Liver (tissue), 9 donors: ENCODE measurements around the gene BSND. TPM values are rescaled to one million over a fixed set of nuclear protein-coding genes. Genes with fewer than 3 reads are reported as not detected.

Experiments
- DNase-seq: peaks from one replicate; pipeline ENCODE4 v3.0.0-alpha.2; 2017; ENCODE audit warnings: low spot score
- H3K27ac ChIP-seq, 2 donors: one replicate each; pipeline ENCODE4 v1.7.0; 2013; ENCODE audit warnings: inconsistent platforms in 2 of 2, low read length in 2 of 2, control low read depth in 1 of 2, low read depth in 1 of 2, mild to moderate bottlenecking in 1 of 2
- H3K27me3 ChIP-seq, 4 donors: one replicate each; pipeline versions ENCODE4 v1.6.1 to v1.7.0; 2013; ENCODE audit warnings: low read length in 3 of 4, inconsistent platforms in 1 of 4, mild to moderate bottlenecking in 1 of 4, moderate library complexity in 1 of 4; ENCODE audit not compliant: control insufficient read depth in 4 of 4, insufficient read depth in 4 of 4
- H3K36me3 ChIP-seq, 4 donors: one replicate each; pipeline versions ENCODE4 v1.6.1 to v1.7.0; 2013; ENCODE audit warnings: low read length in 3 of 4, mild to moderate bottlenecking in 3 of 4, low read depth in 1 of 4, moderate library complexity in 1 of 4; ENCODE audit not compliant: control insufficient read depth in 4 of 4, insufficient read depth in 3 of 4
- H3K4me1 ChIP-seq, 4 donors: one replicate each; pipeline versions ENCODE4 v1.6.1 to v1.7.0; 2013; ENCODE audit warnings: low read length in 3 of 4, mild to moderate bottlenecking in 3 of 4, moderate library complexity in 1 of 4; ENCODE audit not compliant: control insufficient read depth in 4 of 4, insufficient read depth in 4 of 4
- H3K4me3 ChIP-seq, 3 donors: one replicate each; pipeline versions ENCODE4 v1.6.1 to v1.7.0; 2013; ENCODE audit warnings: low read length in 3 of 3, control low read depth in 1 of 3, low read depth in 1 of 3, mild to moderate bottlenecking in 1 of 3
- H3K9ac ChIP-seq, 2 donors: one replicate each; pipeline ENCODE4 v1.7.0; 2013; ENCODE audit warnings: low read length in 2 of 2, mild to moderate bottlenecking in 2 of 2, moderate library complexity in 2 of 2, control low read depth in 1 of 2, low read depth in 1 of 2
- H3K9me3 ChIP-seq, 4 donors: one replicate each; pipeline versions ENCODE4 v1.6.1 to v1.7.0; 2013; ENCODE audit warnings: low read length in 3 of 4; ENCODE audit not compliant: control insufficient read depth in 4 of 4
- ATF3 ChIP-seq: IDR thresholded peaks from 2 replicates; pipeline ENCODE4 v1.6.1; 2016; ENCODE audit warnings: antibody characterized with exemption
- CTCF ChIP-seq: fragments of 150-350 bp; IDR thresholded peaks from 2 replicates; pipeline ENCODE4 v1.5.1; 2017; ENCODE audit warnings: improper control_type of control experiment, low read depth, low read length; ENCODE audit not compliant: missing input control
- EGR1 ChIP-seq, 2 donors: IDR thresholded peaks; 2 replicates each; pipeline ENCODE4 v1.6.1; 2016 to 2018; ENCODE audit warnings: antibody characterized with exemption in 2 of 2, low read depth in 2 of 2
- FOXA1 ChIP-seq: IDR thresholded peaks from 2 replicates; pipeline ENCODE4 v1.6.1; 2016; ENCODE audit warnings: antibody characterized with exemption
- FOXA2 ChIP-seq: IDR thresholded peaks from 2 replicates; pipeline ENCODE4 v1.6.1; 2016; ENCODE audit warnings: antibody characterized with exemption
- GABPA ChIP-seq, 2 donors: IDR thresholded peaks in 1 of 2; conservative IDR thresholded peaks in 1 of 2; 2 replicates each; pipeline ENCODE4 v1.6.1; 2016; ENCODE audit warnings: antibody characterized with exemption in 2 of 2, mild to moderate bottlenecking in 1 of 2, moderate library complexity in 1 of 2
- HNF4A ChIP-seq, 2 donors: conservative IDR thresholded peaks; 2 replicates each; pipeline ENCODE4 v1.6.1; 2016; ENCODE audit warnings: antibody characterized with exemption in 2 of 2, mild to moderate bottlenecking in 2 of 2
- HNF4G ChIP-seq: IDR thresholded peaks from 2 replicates; pipeline ENCODE4 v1.6.1; 2016; ENCODE audit warnings: antibody characterized with exemption
- JUND ChIP-seq, 2 donors: IDR thresholded peaks; 2 replicates each; pipeline ENCODE4 v1.6.1; 2016; ENCODE audit warnings: antibody characterized with exemption in 2 of 2
- NR2F2 ChIP-seq: IDR thresholded peaks from 2 replicates; pipeline ENCODE4 v1.6.1; 2016; ENCODE audit warnings: antibody characterized with exemption
- RAD21 ChIP-seq, 2 donors: IDR thresholded peaks; 2 replicates each; pipeline ENCODE4 v1.6.1; 2016; ENCODE audit warnings: antibody characterized with exemption in 2 of 2, mild to moderate bottlenecking in 2 of 2
- REST ChIP-seq: IDR thresholded peaks from 2 replicates; pipeline ENCODE4 v1.6.1; 2016; ENCODE audit warnings: antibody characterized with exemption, mild to moderate bottlenecking
- RXRA ChIP-seq, 2 donors: IDR thresholded peaks; 2 replicates each; pipeline ENCODE4 v1.6.1; 2017 to 2018; ENCODE audit warnings: antibody characterized with exemption in 2 of 2, mild to moderate bottlenecking in 1 of 2
- SP1 ChIP-seq: IDR thresholded peaks from 2 replicates; pipeline ENCODE4 v1.6.1; 2018; ENCODE audit warnings: antibody characterized with exemption, mild to moderate bottlenecking
- TAF1 ChIP-seq: conservative IDR thresholded peaks from 2 replicates; pipeline ENCODE4 v1.6.1; 2016; ENCODE audit warnings: antibody characterized with exemption, mild to moderate bottlenecking
- YY1 ChIP-seq: IDR thresholded peaks from 2 replicates; pipeline ENCODE4 v1.6.1; 2016; ENCODE audit warnings: antibody characterized with exemption, mild to moderate bottlenecking
- WGBS: extraction: QIAGEN DNeasy Blood & Tissue Kit; methylation state at CpG from one replicate; pipeline ENCODE4 v1.1.7; 2013; 5-methylcytosine and 5-hydroxymethylcytosine counted together
- polyA plus RNA-seq, 2 donors: library from polyadenylated mRNA; stranded (reverse) in 1 of 2; unstranded in 1 of 2; fragments of 200-250 nt in 1 of 2; fragments of >200 nt in 1 of 2; fragmentation: Nextera tagmentation in 1 of 2; extraction: Ambion mirVana in 1 of 2; gene quantifications; one replicate each; pipeline versions ENCODE4 v1.2.1 to v1.2.3, GENCODE V29; 2013 to 2015
- total RNA-seq, 2 donors: library from RNA; depleted of rRNA; stranded (reverse); fragments of >200 nt; gene quantifications; one replicate each; pipeline ENCODE4 v1.2.3, GENCODE V29; 2014
- TF ChIP-seq, protein P1 (sequence below): IDR thresholded peaks from 2 replicates; pipeline ENCODE4 v1.6.1; 2016; ENCODE audit warnings: antibody characterized with exemption
- TF ChIP-seq, protein P2 (sequence below): IDR thresholded peaks from 2 replicates; pipeline ENCODE4 v1.6.1; 2016; ENCODE audit warnings: antibody characterized with exemption
- donor health status: healthy.
- donor health status: healthy.
- donor health status: healthy.
- donor health status: healthy.
- donor health status: healthy.

The BSND gene
- total and polyA plus RNA-seq, 4 donors, result 0.14 TPM; not detected in 3

DNA sequence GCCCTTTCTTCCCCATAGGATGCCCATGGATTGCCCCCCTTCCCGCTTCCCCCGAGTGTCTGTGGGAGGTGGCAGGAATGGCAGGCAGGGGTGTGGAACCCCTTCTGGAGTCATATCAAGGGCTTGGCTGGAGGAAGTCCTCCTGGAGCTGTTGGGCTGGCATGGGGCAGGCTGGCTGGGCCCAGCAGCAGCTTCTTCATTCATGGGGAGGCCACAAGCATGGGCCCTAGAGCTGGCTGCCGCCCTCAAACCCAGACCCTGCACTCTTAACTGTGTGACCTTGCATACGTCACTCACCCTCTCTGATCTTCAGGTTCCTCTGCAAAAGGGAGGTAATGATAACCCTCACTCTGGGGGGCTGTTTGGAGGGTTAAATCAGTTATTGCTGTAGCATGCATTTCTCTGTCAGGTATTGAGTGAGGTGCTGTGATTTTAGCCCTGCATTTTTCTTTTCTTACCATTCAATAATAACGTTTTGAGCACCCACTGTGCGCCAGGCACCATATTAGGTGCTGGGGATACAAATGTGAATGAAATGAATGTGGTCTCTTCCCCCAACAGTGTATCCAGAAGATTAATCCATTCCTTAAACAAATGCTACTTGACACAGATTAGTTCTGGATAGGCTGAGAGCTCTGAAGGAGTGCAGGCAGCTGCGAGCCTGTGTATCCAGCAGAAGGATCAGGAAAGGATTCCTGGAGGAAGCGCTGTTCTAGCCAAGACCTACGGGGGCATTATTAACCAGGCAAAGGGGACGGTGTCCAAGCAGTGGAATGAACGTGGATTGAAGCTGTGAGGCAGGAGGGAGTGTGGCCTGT is 49.9 kb downstream of the BSND start:
- no peak for DNase-seq
- H3K9me3 ChIP-seq, result no peaks in the 10 kb centered on the region
- WGBS, result 88% methylated on average over 11 of the region's 11 CpGs
- peaks cover 31 to 97% (median 82%) of the 10 kb centered on the region in 4 donors for H3K4me1 ChIP-seq
- no peaks in the 10 kb centered on the region for H3K27me3 ChIP-seq
- H3K36me3 ChIP-seq, result peaks cover 4 to 10% (median 7%) of the 10 kb centered on the region in 4 donors
- no peak overlapping the region for H3K27ac ChIP-seq
- TF ChIP-seq RXRA (IDR thresholded peaks at IDR 0.05) (no peak), TAF1 (no peak), ATF3 (no peak), HNF4A (conservative IDR thresholded peaks at IDR 0.05) (no peak), HNF4G (no peak), CTCF (no peak), RAD21 (IDR thresholded peaks at IDR 0.05) (no peak), FOXA1 (no peak), SP1 (no peak), JUND (IDR thresholded peaks at IDR 0.05) (no peak), EGR1 (IDR thresholded peaks at IDR 0.05; ENCODE audit: low read depth in 2 of 2) (no peak), NR2F2 (no peak), YY1 (no peak), REST (no peak), FOXA2 (no peak), GABPA (IDR thresholded peaks at IDR 0.05 in 1 of 2, conservative IDR thresholded peaks at IDR 0.05 in 1 of 2) (no peak)
- TF ChIP-seq, protein P1, sequence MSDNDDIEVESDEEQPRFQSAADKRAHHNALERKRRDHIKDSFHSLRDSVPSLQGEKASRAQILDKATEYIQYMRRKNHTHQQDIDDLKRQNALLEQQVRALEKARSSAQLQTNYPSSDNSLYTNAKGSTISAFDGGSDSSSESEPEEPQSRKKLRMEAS, result no peak
- TF ChIP-seq, protein P2, sequence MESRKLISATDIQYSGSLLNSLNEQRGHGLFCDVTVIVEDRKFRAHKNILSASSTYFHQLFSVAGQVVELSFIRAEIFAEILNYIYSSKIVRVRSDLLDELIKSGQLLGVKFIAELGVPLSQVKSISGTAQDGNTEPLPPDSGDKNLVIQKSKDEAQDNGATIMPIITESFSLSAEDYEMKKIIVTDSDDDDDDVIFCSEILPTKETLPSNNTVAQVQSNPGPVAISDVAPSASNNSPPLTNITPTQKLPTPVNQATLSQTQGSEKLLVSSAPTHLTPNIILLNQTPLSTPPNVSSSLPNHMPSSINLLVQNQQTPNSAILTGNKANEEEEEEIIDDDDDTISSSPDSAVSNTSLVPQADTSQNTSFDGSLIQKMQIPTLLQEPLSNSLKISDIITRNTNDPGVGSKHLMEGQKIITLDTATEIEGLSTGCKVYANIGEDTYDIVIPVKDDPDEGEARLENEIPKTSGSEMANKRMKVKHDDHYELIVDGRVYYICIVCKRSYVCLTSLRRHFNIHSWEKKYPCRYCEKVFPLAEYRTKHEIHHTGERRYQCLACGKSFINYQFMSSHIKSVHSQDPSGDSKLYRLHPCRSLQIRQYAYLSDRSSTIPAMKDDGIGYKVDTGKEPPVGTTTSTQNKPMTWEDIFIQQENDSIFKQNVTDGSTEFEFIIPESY, result no peak
- no peak overlapping the region for H3K9ac ChIP-seq
- H3K4me3 ChIP-seq, result no peak overlapping the region
